Stimulated activated CD4-positive, alpha-beta T cell treated with anti-CD3 and anti-CD28 coated beads, TNF-alpha, amount 100 ng/mL, for 4 hours (primary cell): ENCODE results near the gene EVI2A.
"Not testable (repeated sequence)": the region's sequence is repeated elsewhere in the genome, so short reads cannot be mapped to it uniquely, and the experiment has no call there.

Source experiments
- DNase-seq, 3 experiments: peaks; one replicate each; pipeline ENCODE4 v3.0.0-alpha.2; 2020; ENCODE audit warnings: low read depth in 3 of 3

Gene EVI2A

DNA sequence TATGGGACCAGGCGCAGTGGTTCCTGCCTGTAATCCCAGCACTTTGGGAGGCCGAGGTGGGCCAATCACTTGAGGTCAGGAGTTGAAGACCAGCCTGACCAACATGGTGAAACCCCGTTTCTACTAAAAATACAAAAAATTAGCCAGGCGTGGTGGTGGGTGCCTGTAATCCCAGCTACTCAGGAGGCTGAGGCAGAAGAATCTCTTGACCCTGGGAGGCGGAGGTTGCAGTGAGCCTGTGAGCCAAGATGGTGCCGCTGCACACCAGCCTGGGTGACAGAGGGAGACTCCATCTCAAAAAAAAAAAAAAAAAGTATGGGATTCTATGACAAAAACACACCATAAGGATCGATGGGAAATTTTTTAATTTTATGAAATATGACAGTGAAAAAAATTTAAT, 9.2 kb downstream of the EVI2A start:
- DNase-seq, result not testable (repeated sequence)

DNA sequence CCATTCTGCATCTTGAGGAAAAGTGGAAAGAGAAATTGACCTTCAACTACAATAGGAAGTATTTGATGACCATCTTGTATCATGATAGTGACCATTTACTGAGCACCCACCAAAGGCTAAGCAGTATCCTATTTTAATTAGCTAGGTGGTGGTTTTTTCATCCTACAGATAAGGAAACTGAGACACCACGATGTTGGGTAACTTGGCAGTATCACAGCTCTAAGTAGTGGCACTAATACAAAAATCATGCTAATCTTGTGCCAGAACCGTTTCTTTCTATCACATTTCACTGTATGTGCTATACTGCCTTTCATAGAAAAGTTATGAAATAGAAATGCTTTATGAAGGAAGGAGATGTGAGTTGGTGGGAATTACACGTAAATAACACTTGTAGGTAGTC, 9.9 kb downstream of the EVI2A start:
- DNase-seq, result no peak

DNA sequence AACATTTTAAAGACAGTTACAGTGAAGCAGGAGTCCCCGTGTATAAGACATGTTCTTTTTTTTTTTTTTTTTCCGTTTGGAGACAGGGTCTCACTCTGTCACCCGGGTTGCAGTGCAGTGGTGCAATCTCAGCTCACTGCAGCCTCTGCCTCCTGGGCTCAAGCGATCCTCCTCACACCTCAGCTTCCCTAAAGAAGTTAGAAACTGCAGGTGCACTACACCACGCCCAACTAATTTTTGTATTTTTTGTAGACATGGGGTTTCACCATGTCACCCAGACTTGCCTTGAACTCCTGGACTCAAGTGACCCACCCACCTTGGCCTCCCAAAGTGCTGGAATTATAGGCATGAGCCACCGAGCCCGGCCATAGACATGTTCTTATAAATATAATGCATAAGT, 10.5 kb downstream of the EVI2A start:
- DNase-seq, result no peak

DNA sequence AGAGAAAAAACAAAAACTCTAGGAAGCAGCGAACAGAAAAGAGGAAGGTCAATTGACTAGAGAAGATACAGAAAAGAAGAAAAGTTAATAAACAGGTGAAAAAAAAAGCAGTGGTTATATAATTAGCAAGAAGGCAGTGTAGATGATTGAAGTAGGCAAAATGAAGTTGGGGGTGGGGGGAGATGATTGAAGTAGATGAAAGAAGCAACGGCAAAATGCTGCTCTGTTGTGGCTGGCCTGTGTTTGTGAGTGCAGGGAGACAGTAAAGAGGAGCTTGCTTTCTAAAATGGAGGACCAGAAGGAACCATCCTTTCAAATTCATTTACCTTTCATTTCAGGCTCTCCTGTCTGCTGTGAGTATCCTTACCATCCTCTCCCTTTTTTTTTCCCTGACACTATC, 11.2 kb downstream of the EVI2A start:
- DNase-seq, result peak in 1 of 3 experiments; percentile 39

DNA sequence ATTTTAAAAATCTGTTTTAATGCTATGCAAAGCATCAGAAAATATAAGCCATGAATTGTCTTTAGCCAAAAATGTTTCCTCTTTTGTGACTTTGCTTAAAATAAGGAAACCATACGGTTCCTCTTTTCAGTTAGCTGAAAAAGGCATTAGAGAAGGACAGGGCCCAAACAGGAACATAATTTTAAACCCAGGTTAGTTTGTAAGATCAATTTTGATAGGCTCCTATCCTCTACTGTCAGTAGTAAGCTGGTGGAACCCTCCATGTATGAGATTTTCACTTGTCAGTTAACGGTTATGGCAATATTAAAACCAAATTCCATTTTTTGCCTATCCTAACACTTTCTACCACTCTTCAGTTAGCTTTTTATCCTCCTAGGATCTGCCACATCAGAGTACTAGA, 11.9 kb downstream of the EVI2A start:
- no peak for DNase-seq

DNA sequence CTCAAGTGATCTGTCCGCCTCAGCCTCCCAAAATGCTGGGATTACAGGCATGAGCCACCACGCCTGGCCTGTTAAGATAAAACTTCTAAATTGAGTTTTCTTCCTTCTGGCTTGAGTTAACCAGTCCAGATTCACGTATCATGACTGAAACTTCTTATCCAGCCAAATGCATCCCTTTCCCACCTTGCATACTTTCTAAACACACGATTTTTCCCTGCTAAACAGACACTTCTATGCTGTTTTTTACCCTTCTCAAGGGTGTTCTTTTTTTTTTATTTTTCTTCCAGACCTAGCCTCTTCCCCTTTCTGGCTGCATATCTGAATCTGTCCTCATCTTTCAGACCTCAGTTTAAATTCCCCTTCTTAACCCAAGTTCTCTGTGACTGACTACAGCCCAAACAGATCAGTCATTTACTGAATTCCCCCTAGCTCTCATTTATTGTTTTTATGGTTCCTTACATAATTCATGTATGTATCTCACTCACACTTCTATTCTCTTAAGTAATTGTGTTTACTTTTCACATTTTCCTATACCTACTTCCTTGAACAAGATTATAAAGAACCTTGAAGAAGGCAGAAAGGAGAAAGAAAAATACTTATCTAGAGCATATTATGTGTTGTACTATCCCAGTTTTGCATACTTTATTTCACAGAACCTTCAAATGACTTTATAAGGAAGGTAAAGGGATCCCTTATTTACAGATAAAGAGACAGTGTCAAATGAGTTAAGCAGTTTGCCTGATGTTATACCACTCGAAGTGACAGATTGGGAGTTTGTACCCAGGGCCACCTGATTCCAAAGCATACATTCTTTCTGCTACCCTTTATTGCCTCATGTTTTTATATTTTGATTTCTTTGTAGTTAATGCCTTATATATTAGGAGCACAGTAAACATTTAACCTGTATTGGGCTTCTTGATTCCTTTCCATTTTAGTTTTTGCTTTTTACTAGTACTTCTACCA, 12.8 kb downstream of the EVI2A start:
- no peak for DNase-seq

- DNase-seq, result no peak
Measured at GRCh38 chr17:31307640-31308039, 13.8 kb downstream of the EVI2A start.

- no peak for DNase-seq
Measured at GRCh38 chr17:31299624-31300023, 21.8 kb downstream of the EVI2A start.

DNA sequence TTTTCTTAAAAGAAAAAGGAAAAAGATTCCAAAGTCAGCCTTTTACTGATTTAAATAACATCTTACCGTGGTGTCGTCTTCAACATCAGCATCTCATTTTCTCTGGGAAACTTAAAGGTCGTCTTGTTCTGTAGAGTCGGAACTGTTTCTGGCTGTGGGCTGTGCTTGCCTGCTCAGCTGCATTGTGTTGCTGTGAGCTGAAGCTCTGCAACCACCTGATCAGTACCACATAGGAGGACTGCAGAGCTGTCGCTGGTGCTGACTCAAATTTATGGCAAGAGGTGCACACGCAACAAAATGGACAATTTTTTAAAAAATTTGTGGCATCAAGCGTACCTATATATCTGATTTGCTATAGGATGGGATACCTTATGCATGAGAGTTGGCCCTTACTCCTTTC, 24.3 kb downstream of the EVI2A start, which contains the start of gene OMG:
TSS of gene OMG (minus strand) at position 150 of the 400 bp plus-strand sequence. CDS start 908 bp downstream, outside the sequence.
- DNase-seq, result no peak

DNA sequence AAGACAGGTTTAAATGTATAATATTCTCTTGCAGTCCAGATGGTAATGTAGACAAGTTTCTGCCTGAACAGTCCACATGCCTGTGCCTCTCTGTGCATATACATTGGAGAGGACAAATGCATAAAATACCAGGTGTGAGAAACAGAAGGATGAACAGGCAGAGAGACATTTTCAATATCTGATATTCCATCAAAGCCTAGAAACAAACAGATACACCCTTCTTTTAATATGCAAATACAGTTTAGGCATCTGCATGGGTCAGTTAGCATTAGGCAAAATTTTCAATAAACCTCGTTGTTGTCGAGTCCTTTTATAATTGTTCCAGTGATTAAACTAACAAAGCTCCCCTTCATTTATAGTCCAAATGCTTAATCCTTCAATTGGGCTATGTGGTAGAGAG, 25.3 kb downstream of the EVI2A start:
- DNase-seq, result no peak

DNA sequence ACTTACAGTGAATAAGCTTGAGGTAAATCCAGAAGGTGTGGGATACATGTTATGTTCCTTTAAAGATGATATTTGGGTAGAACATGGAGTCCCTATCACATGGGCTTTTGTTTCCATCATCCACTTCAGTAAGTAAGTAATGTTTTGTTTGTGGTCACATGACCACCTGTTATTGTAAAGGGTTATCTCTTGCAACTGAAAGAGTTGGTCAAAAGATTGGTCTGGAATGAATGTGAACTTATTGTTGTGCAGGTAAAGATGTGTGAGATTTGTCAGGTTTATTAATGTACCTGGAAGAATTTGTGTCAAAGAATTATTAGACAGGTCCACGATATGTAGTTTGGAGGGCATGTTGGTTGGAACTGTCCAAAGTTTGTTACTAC, 25.9 kb downstream of the EVI2A start:
- DNase-seq, result no peak

- DNase-seq, result no peak
Measured at GRCh38 chr17:31294820-31295488, 26.5 kb downstream of the EVI2A start.

GRCh38 chr17:31294231-31294630, 27.2 kb downstream of the EVI2A start:
- DNase-seq, result no peak

GRCh38 chr17:31293581-31293980, 27.8 kb downstream of the EVI2A start:
- DNase-seq, result no peak

DNA sequence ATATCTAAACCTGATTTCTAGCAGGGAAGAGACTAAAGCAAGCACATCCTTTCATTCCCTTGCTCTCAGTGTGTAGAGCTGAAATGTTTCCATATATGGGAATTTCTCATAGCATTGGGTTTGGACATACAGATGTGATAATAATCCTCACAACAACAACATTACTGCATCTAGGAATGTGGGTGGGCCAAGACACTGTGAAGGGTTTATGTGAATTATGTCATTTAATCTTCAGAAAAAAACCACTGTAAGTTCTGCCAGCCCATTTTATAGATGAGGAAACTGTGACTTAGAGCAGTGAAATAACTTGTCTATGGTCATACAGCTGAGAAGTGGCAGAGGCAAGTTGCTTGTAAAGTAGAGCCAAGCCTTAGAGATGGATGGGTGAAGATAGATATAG, 29.6 kb downstream of the EVI2A start:
- DNase-seq, result no peak

GRCh38 chr17:31289790-31290189, 31.6 kb downstream of the EVI2A start:
- DNase-seq, result no peak

DNA sequence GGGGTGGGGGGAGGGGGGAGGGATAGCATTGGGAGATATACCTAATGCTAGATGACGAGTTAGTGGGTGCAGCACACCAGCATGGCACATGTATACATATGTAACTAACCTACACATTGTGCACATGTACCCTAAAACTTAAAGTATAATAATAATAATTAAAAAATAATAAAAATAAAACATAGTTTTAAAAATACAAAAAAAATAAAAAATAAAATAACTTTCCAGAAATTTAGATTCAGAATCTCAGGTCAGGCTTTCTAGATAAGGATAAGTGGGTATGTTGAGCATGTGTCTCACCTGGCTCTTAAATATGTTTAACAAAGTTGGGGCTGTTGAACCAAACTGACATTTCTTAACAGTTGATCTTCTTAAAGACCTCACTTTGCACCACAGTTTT, 33.5 kb downstream of the EVI2A start:
- not testable (repeated sequence) for DNase-seq

DNA sequence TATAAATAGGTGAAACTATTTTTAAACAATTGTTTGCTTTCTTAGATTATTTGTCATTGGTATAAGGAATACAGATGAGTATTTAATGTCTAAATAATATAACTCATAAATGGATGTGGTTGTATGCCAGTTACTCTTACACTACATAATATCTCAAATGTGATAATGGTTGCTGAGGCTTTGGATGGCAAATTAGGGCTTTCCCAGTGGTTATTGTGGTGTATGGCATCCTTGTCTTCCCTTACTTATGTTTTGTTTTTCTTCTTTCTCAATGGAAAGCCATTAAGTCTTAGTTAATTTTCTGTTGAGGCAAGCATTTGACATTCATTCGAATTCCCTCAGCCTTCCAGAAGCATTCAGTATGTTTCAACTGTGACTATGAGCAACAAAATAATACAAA, 34.8 kb downstream of the EVI2A start:
- no peak for DNase-seq

DNA sequence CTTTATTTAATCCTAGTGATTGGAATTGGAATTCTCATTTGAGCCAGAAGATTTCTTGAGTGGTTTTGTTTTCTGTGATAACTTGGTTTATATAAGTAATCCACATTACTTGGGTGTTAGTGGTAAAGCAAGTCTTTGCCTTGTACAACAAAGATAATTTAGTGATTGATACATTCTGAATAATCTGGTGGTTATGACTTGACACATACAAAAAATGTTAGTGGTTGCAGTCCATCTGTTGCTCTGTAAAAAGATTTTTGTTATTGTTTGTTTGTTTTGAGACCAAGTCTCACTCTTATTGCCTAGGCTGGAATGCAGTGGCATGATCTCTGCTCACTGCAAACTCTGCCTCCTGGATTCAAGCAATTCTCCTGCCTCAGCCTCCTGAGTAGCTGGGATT, 37.6 kb downstream of the EVI2A start:
- no peak for DNase-seq

GRCh38 chr17:31281061-31281460, 40.4 kb downstream of the EVI2A start:
- DNase-seq, result no peak

DNA sequence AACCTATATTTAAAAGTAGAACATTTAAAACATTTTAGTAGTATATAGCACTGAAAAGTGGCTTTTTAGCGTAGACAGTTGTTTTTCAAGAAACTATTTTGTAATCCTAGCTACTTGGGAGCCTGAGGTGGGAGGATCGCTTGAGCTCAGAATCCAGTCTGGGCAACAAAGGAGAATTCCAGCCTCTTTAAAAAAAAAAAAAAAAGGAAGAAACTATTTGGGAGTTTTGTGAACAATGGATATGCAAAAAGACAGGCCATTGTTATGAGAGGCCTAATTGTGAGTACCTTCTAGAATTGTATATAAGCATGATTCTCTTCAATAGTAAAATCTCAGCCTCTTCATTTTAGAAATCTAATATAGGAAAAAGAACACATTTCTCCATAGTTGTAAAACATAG, 42.0 kb downstream of the EVI2A start:
- DNase-seq, result no peak

DNA sequence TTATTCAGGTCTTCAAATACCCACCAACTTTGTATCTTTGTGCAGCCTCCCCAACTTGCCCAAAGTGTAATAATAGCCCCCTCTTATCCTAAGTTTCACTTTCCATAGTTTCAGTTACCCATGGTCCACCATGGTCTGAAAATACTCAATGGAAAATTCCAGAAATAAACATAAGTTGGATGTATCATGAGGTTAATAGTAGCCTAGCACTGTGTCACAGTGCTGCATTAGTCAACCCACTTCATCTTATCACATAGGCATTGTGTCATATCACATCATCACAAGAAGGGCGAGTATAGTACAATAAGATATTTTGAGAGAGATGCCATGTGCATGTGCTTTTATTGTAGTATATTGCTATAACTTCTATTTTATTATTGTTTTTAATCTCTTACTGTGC, 46.3 kb downstream of the EVI2A start:
- no peak for DNase-seq

DNA sequence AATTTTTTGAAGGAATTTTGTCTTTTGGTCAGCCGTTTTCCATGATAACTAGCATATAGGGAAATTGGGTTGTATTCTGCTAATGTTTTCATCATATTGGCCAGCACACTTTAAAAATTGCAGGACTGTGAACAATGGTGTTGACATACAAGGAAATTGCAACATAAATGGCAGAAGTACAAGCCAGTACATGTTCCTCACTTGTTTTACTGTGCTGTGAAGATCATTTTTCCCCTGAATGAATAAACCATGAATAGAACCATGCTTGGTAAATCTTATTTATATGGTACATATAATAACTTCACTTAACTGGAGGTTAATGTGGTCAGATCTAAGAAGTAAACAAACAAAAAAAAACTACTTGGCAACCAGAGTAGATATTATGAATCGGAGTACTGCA, 47.2 kb downstream of the EVI2A start:
- DNase-seq, result no peak
